Stimulated activated CD4-positive, alpha-beta T cell treated with anti-CD3 and anti-CD28 coated beads, Interleukin-15, amount 100 ng/mL, for 48 hours (primary cell): ENCODE measurements around the gene ACKR2.
"Not testable (repeated sequence)": the region's sequence is repeated elsewhere in the genome, so short reads cannot be mapped to it uniquely, and the experiment has no call there.

Experiments used
- DNase-seq, 2 donors: peaks; one replicate each; pipeline ENCODE4 v3.0.0-alpha.2; 2020; ENCODE audit warnings: low read depth in 2 of 2

ACKR2 gene

GRCh38 chr3:42855547-42856380, 46.5 kb downstream of the ACKR2 start:
- no peak for DNase-seq

- no peak for DNase-seq
Measured at GRCh38 chr3:42856544-42856943, 47.3 kb downstream of the ACKR2 start.

- DNase-seq = no peak
Measured at GRCh38 chr3:42864321-42864950, 55.2 kb downstream of the ACKR2 start.

GRCh38 chr3:42865256-42865655, 56.0 kb downstream of the ACKR2 start:
- DNase-seq = no peak

GRCh38 chr3:42867138-42867537, 57.9 kb downstream of the ACKR2 start:
- DNase-seq = no peak

- no peak for DNase-seq
Measured at GRCh38 chr3:42868841-42869240, 59.6 kb downstream of the ACKR2 start.

- DNase-seq = no peak
Measured at GRCh38 chr3:42871592-42872196, 62.4 kb downstream of the ACKR2 start.

GRCh38 chr3:42872718-42873117, 63.5 kb downstream of the ACKR2 start:
- no peak for DNase-seq

GRCh38 chr3:42873221-42873982, 64.2 kb downstream of the ACKR2 start:
- no peak for DNase-seq

- no peak for DNase-seq
Measured at GRCh38 chr3:42874749-42875148, 65.5 kb downstream of the ACKR2 start.

GRCh38 chr3:42875325-42876151, 66.3 kb downstream of the ACKR2 start, which contains the start of gene CYP8B1:
TSS of gene CYP8B1 (minus strand) at chr3:42875879. CDS start at chr3:42875816, 63 bp downstream.
- no peak for DNase-seq

- DNase-seq = no peak
Measured at GRCh38 chr3:42876401-42876800, 67.2 kb downstream of the ACKR2 start.

- DNase-seq = no peak
Measured at GRCh38 chr3:42876940-42877720, 67.9 kb downstream of the ACKR2 start.

GRCh38 chr3:42877881-42878280, 68.6 kb downstream of the ACKR2 start:
- no peak for DNase-seq

- DNase-seq = no peak
Measured at GRCh38 chr3:42880183-42880582, 70.9 kb downstream of the ACKR2 start.

GRCh38 chr3:42880601-42881451, 71.6 kb downstream of the ACKR2 start:
- peak; percentile 80 to 84 for DNase-seq

GRCh38 chr3:42883251-42883930, 74.1 kb downstream of the ACKR2 start:
- DNase-seq = not testable (repeated sequence)

GRCh38 chr3:42884324-42884723, 75.1 kb downstream of the ACKR2 start:
- no peak for DNase-seq
